OCI-LY7 (cell line): ENCODE data around the gene SETD6.

ENCODE experiments used
- EZH2phosphoT487 ChIP-seq: fragments of 200-600 bp; sonication (generic); IDR thresholded peaks from 2 replicates; pipeline ENCODE4 v1.6.1; 2018; ENCODE audit warnings: low read depth, borderline replicate concordance, mild to moderate bottlenecking, mixed run types, antibody characterized with exemption, low read length, moderate library complexity, mixed read lengths
- TF ChIP-seq, protein P1 (sequence below): fragments of 200-600 bp; sonication (generic); conservative IDR thresholded peaks from 2 replicates; pipeline ENCODE4 v1.5.1; 2014; ENCODE audit warnings: mild to moderate bottlenecking, antibody characterized with exemption, low read length, moderate library complexity, mixed read lengths

- TF ChIP-seq, protein P1, sequence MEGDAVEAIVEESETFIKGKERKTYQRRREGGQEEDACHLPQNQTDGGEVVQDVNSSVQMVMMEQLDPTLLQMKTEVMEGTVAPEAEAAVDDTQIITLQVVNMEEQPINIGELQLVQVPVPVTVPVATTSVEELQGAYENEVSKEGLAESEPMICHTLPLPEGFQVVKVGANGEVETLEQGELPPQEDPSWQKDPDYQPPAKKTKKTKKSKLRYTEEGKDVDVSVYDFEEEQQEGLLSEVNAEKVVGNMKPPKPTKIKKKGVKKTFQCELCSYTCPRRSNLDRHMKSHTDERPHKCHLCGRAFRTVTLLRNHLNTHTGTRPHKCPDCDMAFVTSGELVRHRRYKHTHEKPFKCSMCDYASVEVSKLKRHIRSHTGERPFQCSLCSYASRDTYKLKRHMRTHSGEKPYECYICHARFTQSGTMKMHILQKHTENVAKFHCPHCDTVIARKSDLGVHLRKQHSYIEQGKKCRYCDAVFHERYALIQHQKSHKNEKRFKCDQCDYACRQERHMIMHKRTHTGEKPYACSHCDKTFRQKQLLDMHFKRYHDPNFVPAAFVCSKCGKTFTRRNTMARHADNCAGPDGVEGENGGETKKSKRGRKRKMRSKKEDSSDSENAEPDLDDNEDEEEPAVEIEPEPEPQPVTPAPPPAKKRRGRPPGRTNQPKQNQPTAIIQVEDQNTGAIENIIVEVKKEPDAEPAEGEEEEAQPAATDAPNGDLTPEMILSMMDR: no peak
- TF ChIP-seq EZH2phosphoT487: no peak
Observed at GRCh38 chr16:58495521-58496331, 19.6 kb upstream of the SETD6 start.
